Measurements from ENCODE around the gene SLC45A1. TPM values are rescaled to one million over a fixed set of nuclear protein-coding genes. Genes with fewer than 3 reads are reported as not detected.

SLC45A1 gene
- total and polyA plus RNA-seq, 2 experiments from 2014 or later, result 0.34 to 0.42 TPM

- Histone ChIP-seq H3K27me3 (no peaks in the 10 kb centered on the region), H3K36me3 (peaks cover 28% of the 10 kb centered on the region), H3K9me3 (ENCODE audit: low read depth) (no peaks in the 10 kb centered on the region), H3K4me3 (no peak overlapping the region), H3K27ac (peak overlapping the region; percentile 30), H3K4me1 (ENCODE audit: low read depth) (peaks cover 38% of the 10 kb centered on the region)
- TF ChIP-seq CTCF (IDR thresholded peaks at IDR 0.05; ENCODE audit: low read depth, low read length), result no peak
- no peak for DNase-seq (ENCODE audit: low read depth in 1 of 2, low spot score in 1 of 2)
Measured at GRCh38 chr1:8364528-8365442, 46.9 kb downstream of the SLC45A1 start.

- DNase-seq (ENCODE audit: low read depth in 1 of 2, low spot score in 1 of 2), result no peak
- Histone ChIP-seq H3K4me1 (ENCODE audit: low read depth) (peaks cover 48% of the 10 kb centered on the region), H3K27me3 (no peaks in the 10 kb centered on the region), H3K36me3 (peaks cover 26% of the 10 kb centered on the region), H3K4me3 (no peak overlapping the region), H3K27ac (no peak overlapping the region), H3K9me3 (ENCODE audit: low read depth) (no peaks in the 10 kb centered on the region)
- no peak for TF ChIP-seq CTCF (IDR thresholded peaks at IDR 0.05; ENCODE audit: low read depth, low read length)
Measured at GRCh38 chr1:8365661-8366362, 47.9 kb downstream of the SLC45A1 start.

GRCh38 chr1:8367571-8368194, 49.8 kb downstream of the SLC45A1 start:
- H3K4me3 ChIP-seq, result no peak overlapping the region
- DNase-seq (ENCODE audit: low read depth in 1 of 2, low spot score in 1 of 2), result peak in 1 of 2 donors; percentile 56
- H3K36me3 ChIP-seq, result peaks cover 9% of the 10 kb centered on the region
- no peaks in the 10 kb centered on the region for H3K27me3 ChIP-seq
- no peaks in the 10 kb centered on the region for H3K9me3 ChIP-seq (ENCODE audit: low read depth)
- TF ChIP-seq CTCF (IDR thresholded peaks at IDR 0.05; ENCODE audit: low read depth, low read length), result no peak
- peaks cover 67% of the 10 kb centered on the region for H3K4me1 ChIP-seq (ENCODE audit: low read depth)
- peak overlapping the region; percentile 75 for H3K27ac ChIP-seq

GRCh38 chr1:8368956-8369639, 51.2 kb downstream of the SLC45A1 start:
- peaks cover 7% of the 10 kb centered on the region for H3K36me3 ChIP-seq
- TF ChIP-seq CTCF (IDR thresholded peaks at IDR 0.05; ENCODE audit: low read depth, low read length), result no peak

More at GRCh38 chr1:8368956-8369639, 51.2 kb downstream of the SLC45A1 start:
- Histone ChIP-seq H3K4me3 (no peak overlapping the region), H3K27me3 (no peaks in the 10 kb centered on the region), H3K4me1 (ENCODE audit: low read depth) (peaks cover 74% of the 10 kb centered on the region), H3K27ac (peak overlapping the region; percentile 75), H3K9me3 (ENCODE audit: low read depth) (no peaks in the 10 kb centered on the region)
- no peak for DNase-seq (ENCODE audit: low read depth in 1 of 2, low spot score in 1 of 2)

All from cardiac muscle cell (in vitro differentiated cells and primary cell).